Smooth muscle cell (in vitro differentiated cells): Measurements from ENCODE around the gene KHDC1L. TPM values are rescaled to one million over a fixed set of nuclear protein-coding genes. Genes with fewer than 3 reads are reported as not detected.

Experiments
- DNase-seq: peaks from one replicate; lab custom pipeline; 2025; ENCODE audit not compliant: unreplicated experiment; lab: John Stamatoyannopoulos, UW
- H2AFZ ChIP-seq: fragments of 200-600 bp; sonication (generic); 2 replicates; pipeline ENCODE4 v1.6.0; 2016; ENCODE audit warnings: antibody characterized with exemption, low read depth, mild to moderate bottlenecking
- H3F3A ChIP-seq: fragments of 200-600 bp; sonication (generic); 2 replicates; pipeline ENCODE4 v1.6.0; 2017; ENCODE audit warnings: antibody characterized with exemption, low read depth
- H3K27ac ChIP-seq: fragments of 200-600 bp; sonication (generic); 2 replicates; pipeline ENCODE4 v1.5.1; 2016; ENCODE audit warnings: low read depth, mild to moderate bottlenecking
- H3K27me3 ChIP-seq: fragments of 200-600 bp; sonication (generic); 2 replicates; pipeline ENCODE4 v1.6.1; 2016; ENCODE audit warnings: low read depth, mild to moderate bottlenecking
- H3K36me3 ChIP-seq: fragments of 200-600 bp; sonication (generic); 2 replicates; pipeline ENCODE4 v1.5.1; 2016; ENCODE audit warnings: low read depth
- H3K4me1 ChIP-seq: fragments of 200-600 bp; sonication (generic); 2 replicates; pipeline ENCODE4 v1.5.1; 2016; ENCODE audit warnings: low read depth
- H3K4me2 ChIP-seq: fragments of 200-600 bp; sonication (generic); 2 replicates; pipeline ENCODE4 v1.6.0; 2016; ENCODE audit warnings: mild to moderate bottlenecking
- H3K4me3 ChIP-seq: fragments of 200-600 bp; sonication (generic); 2 replicates; pipeline ENCODE4 v1.5.1; 2016; ENCODE audit warnings: mild to moderate bottlenecking
- H3K79me2 ChIP-seq: fragments of 200-600 bp; sonication (generic); 2 replicates; pipeline ENCODE4 v1.6.0; 2016; ENCODE audit warnings: low read depth, mild to moderate bottlenecking
- H3K9ac ChIP-seq: fragments of 200-600 bp; sonication (generic); 2 replicates; pipeline ENCODE4 v1.6.0; 2016; ENCODE audit warnings: low read depth
- H3K9me3 ChIP-seq: fragments of 200-600 bp; sonication (generic); replicated peaks from 2 replicates; pipeline ENCODE4 v1.5.1; 2016; ENCODE audit warnings: low read depth
- H4K20me1 ChIP-seq: fragments of 200-600 bp; sonication (generic); 2 replicates; pipeline ENCODE4 v1.6.0; 2016; ENCODE audit warnings: low read depth
- WGBS: methylation state at CpG from one replicate; pipeline ENCODE4 v1.1.7; 2016; ENCODE audit warnings: low lambda C conversion rate; 5-methylcytosine and 5-hydroxymethylcytosine counted together
- polyA plus RNA-seq: library from polyadenylated mRNA; unstranded; fragments of >200 nt; fragmentation: Nextera tagmentation; extraction: Ambion mirVana; gene quantifications from 2 replicates; pipeline ENCODE4 v1.2.1, GENCODE V29; 2016
- total RNA-seq: library from RNA; depleted of rRNA; stranded (reverse); fragments of >200 nt; gene quantifications from 2 replicates; pipeline ENCODE4 v1.2.3, GENCODE V29; 2014
- TF ChIP-seq, protein P1 (sequence below): fragments of 200-600 bp; sonication (generic); IDR thresholded peaks from 2 replicates; pipeline ENCODE4 v1.5.1; 2017; ENCODE audit warnings: borderline replicate concordance, mild to moderate bottlenecking, antibody characterized with exemption; ENCODE audit not compliant: insufficient read depth, poor library complexity, severe bottlenecking

Gene KHDC1L
- total and polyA plus RNA-seq, 2 experiments from 2014 or later: not detected

DNA sequence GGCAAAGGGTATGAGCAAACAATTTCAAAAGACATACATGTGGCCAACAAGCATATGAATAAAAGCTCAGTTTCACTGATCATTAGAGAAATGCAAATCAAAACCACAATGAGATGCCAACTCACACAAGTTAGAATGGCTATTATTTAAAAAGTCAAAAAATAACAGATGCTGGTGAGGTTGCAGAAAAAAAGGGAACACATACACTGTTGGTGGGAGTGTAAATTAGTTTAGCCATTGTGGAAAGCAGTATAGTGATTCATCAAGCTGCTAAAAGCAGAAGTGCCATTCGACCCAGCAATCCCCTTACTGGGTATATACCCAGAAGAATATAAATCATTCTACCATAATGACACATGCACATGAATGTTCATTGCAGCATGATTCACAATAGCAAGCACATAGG, 6.7 kb upstream of the KHDC1L start:
- no peaks in the 10 kb centered on the region for H3K36me3 ChIP-seq
- H3K4me1 ChIP-seq: no peaks in the 10 kb centered on the region
- no peak overlapping the region for H3K4me2 ChIP-seq
- no peak overlapping the region for H3K9ac ChIP-seq
- no peaks in the 10 kb centered on the region for H3K9me3 ChIP-seq
- no peaks in the 10 kb centered on the region for H3K27me3 ChIP-seq
- H3F3A ChIP-seq: no peaks in the 10 kb centered on the region
- H3K27ac ChIP-seq: no peak overlapping the region
- TF ChIP-seq, protein P1, sequence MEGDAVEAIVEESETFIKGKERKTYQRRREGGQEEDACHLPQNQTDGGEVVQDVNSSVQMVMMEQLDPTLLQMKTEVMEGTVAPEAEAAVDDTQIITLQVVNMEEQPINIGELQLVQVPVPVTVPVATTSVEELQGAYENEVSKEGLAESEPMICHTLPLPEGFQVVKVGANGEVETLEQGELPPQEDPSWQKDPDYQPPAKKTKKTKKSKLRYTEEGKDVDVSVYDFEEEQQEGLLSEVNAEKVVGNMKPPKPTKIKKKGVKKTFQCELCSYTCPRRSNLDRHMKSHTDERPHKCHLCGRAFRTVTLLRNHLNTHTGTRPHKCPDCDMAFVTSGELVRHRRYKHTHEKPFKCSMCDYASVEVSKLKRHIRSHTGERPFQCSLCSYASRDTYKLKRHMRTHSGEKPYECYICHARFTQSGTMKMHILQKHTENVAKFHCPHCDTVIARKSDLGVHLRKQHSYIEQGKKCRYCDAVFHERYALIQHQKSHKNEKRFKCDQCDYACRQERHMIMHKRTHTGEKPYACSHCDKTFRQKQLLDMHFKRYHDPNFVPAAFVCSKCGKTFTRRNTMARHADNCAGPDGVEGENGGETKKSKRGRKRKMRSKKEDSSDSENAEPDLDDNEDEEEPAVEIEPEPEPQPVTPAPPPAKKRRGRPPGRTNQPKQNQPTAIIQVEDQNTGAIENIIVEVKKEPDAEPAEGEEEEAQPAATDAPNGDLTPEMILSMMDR: no peak
- 70% methylated on average over 1 of the region's 1 CpG for WGBS
- DNase-seq: no peak
- H4K20me1 ChIP-seq: no peaks in the 10 kb centered on the region
- no peak overlapping the region for H2AFZ ChIP-seq
- H3K4me3 ChIP-seq: no peak overlapping the region
- H3K79me2 ChIP-seq: no peaks in the 10 kb centered on the region

DNA sequence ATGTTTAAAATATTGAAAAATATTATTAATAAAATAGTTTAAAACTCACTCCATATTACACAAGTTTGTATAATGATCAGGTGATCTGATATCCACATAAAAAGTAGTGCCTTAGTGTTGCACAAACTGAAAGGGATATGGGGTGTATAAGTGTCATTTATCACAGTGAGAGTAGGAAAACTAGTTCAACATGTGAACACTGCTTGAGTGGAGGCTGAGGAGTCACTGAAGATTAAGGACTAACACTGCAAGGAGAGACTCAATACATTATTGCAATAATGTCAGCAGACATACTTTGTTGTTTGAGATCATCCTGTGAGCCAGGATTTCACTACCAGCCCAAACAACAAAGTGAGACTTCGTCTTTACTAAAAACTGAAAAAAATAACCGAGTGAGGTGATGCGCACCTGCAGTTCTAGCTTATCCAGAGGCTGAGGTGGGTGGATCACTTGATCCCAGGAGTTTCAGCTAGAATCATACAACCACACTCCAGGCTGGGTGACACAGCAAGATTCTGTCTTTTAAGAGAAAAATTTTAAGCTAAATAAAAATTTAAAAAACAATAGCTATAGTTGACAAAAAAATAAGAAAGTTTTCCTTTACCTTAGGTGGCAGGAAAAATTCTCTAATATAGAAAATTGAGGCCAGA, 2.4 kb upstream of the KHDC1L start:
- Histone ChIP-seq H3K27ac (no peak overlapping the region), H3F3A (no peaks in the 10 kb centered on the region), H3K79me2 (no peaks in the 10 kb centered on the region), H3K4me3 (no peak overlapping the region), H4K20me1 (no peaks in the 10 kb centered on the region), H3K36me3 (no peaks in the 10 kb centered on the region), H2AFZ (no peak overlapping the region), H3K9ac (no peak overlapping the region), H3K9me3 (no peaks in the 10 kb centered on the region), H3K4me1 (no peaks in the 10 kb centered on the region), H3K27me3 (no peaks in the 10 kb centered on the region), H3K4me2 (no peak overlapping the region)
- TF ChIP-seq, protein P1: no peak
- WGBS: 93% methylated on average over 3 of the region's 3 CpGs
- no peak for DNase-seq

DNA sequence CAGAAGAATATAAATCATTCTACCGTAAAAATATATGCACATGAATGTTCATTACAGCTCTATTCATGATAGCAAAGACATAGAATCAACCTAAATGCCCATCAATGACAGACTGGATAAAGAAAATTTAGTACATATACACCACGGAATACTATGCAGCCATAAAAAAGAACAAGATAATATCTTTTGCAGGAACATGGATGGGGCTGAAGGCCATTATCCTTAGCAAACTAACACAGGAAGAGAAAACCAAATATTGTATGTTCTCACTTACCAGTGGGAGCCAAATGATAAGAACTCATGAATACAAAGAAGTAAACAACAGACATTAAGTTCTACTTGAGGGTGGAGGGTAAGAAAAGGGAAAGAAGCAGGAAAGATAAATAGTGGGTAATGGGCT, 8.4 kb downstream of the KHDC1L start:
- no peak overlapping the region for H3K27ac ChIP-seq
- no peaks in the 10 kb centered on the region for H3K36me3 ChIP-seq
- no peaks in the 10 kb centered on the region for H3K79me2 ChIP-seq
- no peaks in the 10 kb centered on the region for H3K9me3 ChIP-seq
- no peak overlapping the region for H3K4me3 ChIP-seq
- no peaks in the 10 kb centered on the region for H3K27me3 ChIP-seq
- H3K4me2 ChIP-seq: no peak overlapping the region
- WGBS: 97% methylated on average over 2 of the region's 2 CpGs
- H3K4me1 ChIP-seq: no peaks in the 10 kb centered on the region
- DNase-seq: no peak
- TF ChIP-seq, protein P1: no peak
- H3F3A ChIP-seq: no peaks in the 10 kb centered on the region
- no peak overlapping the region for H3K9ac ChIP-seq
- H2AFZ ChIP-seq: no peak overlapping the region
- no peaks in the 10 kb centered on the region for H4K20me1 ChIP-seq

GRCh38 chr6:73209117-73209516, 16.2 kb downstream of the KHDC1L start:
- no peaks in the 10 kb centered on the region for H3F3A ChIP-seq
- no peaks in the 10 kb centered on the region for H3K27me3 ChIP-seq
- H2AFZ ChIP-seq: no peak overlapping the region
- no peaks in the 10 kb centered on the region for H3K9me3 ChIP-seq
- no peak for DNase-seq
- no peak overlapping the region for H3K4me2 ChIP-seq
- no peaks in the 10 kb centered on the region for H3K4me1 ChIP-seq
- 92% methylated on average over 9 of the region's 9 CpGs for WGBS
- no peaks in the 10 kb centered on the region for H4K20me1 ChIP-seq
- TF ChIP-seq, protein P1: no peak
- H3K36me3 ChIP-seq: no peaks in the 10 kb centered on the region
- H3K4me3 ChIP-seq: no peak overlapping the region
- H3K27ac ChIP-seq: no peak overlapping the region
- H3K79me2 ChIP-seq: no peaks in the 10 kb centered on the region
- H3K9ac ChIP-seq: no peak overlapping the region
